H1 (cell line): Measurements from ENCODE around the gene KCNE4.
"Not testable (repeated sequence)": the region's sequence is repeated elsewhere in the genome, so short reads cannot be mapped to it uniquely, and the experiment has no call there.

Source experiments
- CBX5 ChIP-seq: fragments of 300-800, 300-1000 bp; sonication (generic); IDR thresholded peaks from 2 replicates; pipeline ENCODE4 v1.7.1; 2016; ENCODE audit warnings: antibody characterized with exemption, low read length, low read depth
- CHD2 ChIP-seq: IDR thresholded peaks from 2 replicates; pipeline ENCODE4 v1.6.1; 2012; ENCODE audit warnings: low read length, improper control_type of control experiment
- CTCF ChIP-seq, 3 experiments: IDR thresholded peaks; 1 replicate in 2 of 3; 2 replicates in 1 of 3; pipeline versions ENCODE4 v1.5.1 to v1.6.1; 2011; ENCODE audit warnings: low read length in 3 of 3, mild to moderate bottlenecking in 3 of 3, inconsistent platforms in 2 of 3, low read depth in 1 of 3, moderate library complexity in 1 of 3; ENCODE audit not compliant: insufficient read depth in 1 of 3; ENCODE audit errors: control extremely low read depth in 1 of 3
- JUND ChIP-seq: IDR thresholded peaks from 2 replicates; pipeline ENCODE4 v1.6.1; 2011; ENCODE audit warnings: mild to moderate bottlenecking, improper control_type of control experiment, low read length
- KDM5A ChIP-seq: fragments of 200-600 bp; IDR thresholded peaks from 2 replicates; pipeline ENCODE4 v1.7.1; 2012; ENCODE audit warnings: mild to moderate bottlenecking, low read length, inconsistent platforms, mixed read lengths
- RNF2 ChIP-seq: fragments of 200-900, 300-1000 bp; sonication (generic); IDR thresholded peaks from 2 replicates; pipeline ENCODE4 v1.7.1; 2016; ENCODE audit warnings: borderline replicate concordance, low read depth, mild to moderate bottlenecking, antibody characterized with exemption, low read length; ENCODE audit not compliant: poor library complexity, severe bottlenecking; ENCODE audit errors: missing control alignments
- TEAD4 ChIP-seq: IDR thresholded peaks from 2 replicates; pipeline ENCODE4 v1.6.1; 2012; ENCODE audit warnings: low read depth, low read length, inconsistent platforms, mixed read lengths

GRCh38 chr2:223080790-223081360, 28.9 kb downstream of the KCNE4 start:
- not testable (repeated sequence) for TF ChIP-seq CBX5; CHD2; RNF2; TEAD4; CTCF (IDR thresholded peaks at IDR 0.05; ENCODE audit: control extremely low read depth in 1 of 3, insufficient read depth in 1 of 3, low read depth in 1 of 3, low read length in 3 of 3); KDM5A; JUND
